Measurements from ENCODE around the gene NRAP. TPM values are rescaled to one million over a fixed set of nuclear protein-coding genes. Genes with fewer than 3 reads are reported as not detected.

Gene NRAP
- total RNA-seq, 1 experiment from 2014 or later: not detected

DNA sequence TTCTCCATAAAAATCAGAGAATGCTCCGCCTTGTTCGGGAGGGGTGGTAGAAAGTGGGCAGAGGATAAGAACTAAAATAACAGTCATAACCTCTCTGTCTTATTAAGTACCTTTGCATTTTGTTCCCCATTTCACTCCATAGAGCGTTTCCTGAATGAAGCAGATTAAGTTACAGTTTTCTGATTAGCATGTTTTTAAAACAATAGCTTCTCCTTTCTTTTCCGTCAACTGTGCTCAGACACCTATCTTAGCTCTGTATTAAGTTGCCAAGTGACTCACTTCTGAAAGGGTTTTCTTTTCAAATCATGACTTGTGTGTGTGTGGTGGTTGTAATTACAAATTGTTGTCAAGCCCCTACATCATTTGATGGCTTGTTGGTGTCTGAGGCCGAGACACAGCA, 109.6 kb downstream of the NRAP start:
- H3K9me3 ChIP-seq (ENCODE audit: control insufficient read depth, low read depth, low read length): no peaks in the 10 kb centered on the region
- peaks cover 100% of the 10 kb centered on the region for H3K27me3 Mint-ChIP-seq (ENCODE audit: low read depth)
- H3K79me2 ChIP-seq (ENCODE audit: insufficient read depth, low read length): no peaks in the 10 kb centered on the region
- no peak overlapping the region for H2BK120ac ChIP-seq (ENCODE audit: low read depth, low read length, poor library complexity, severe bottlenecking)
- H3K36me3 Mint-ChIP-seq (ENCODE audit: insufficient read depth in 1 of 3, low read depth in 3 of 3): no peaks in the 10 kb centered on the region
- H3K79me1 ChIP-seq (ENCODE audit: insufficient read depth, low read depth, low read length, poor library complexity, severe bottlenecking): no peaks in the 10 kb centered on the region
- DNase-seq: no peak
- WGBS (ENCODE audit: extremely low coverage, insufficient read length, low lambda C conversion rate): no CpG with 5 or more reads among the region's 5 CpGs
- no peak overlapping the region for H2BK12ac ChIP-seq (ENCODE audit: insufficient read length, low read depth, low read length)
- no peak overlapping the region for H4K8ac ChIP-seq (replicated peaks; ENCODE audit: insufficient read length, low read depth, low read length)
- no peaks in the 10 kb centered on the region for H3K23me2 ChIP-seq (ENCODE audit: insufficient read length, low read depth, low read length, poor library complexity, severe bottlenecking)
- no peak overlapping the region for H2AFZ ChIP-seq (ENCODE audit: low read length)
- no peak overlapping the region for H4K5ac ChIP-seq (ENCODE audit: insufficient read length, low read depth, low read length)
- no peak overlapping the region for H3T11ph ChIP-seq (ENCODE audit: low read length)
- H3K56ac ChIP-seq (ENCODE audit: insufficient read length, low read depth, low read length): no peak overlapping the region
- TF ChIP-seq, protein P1, sequence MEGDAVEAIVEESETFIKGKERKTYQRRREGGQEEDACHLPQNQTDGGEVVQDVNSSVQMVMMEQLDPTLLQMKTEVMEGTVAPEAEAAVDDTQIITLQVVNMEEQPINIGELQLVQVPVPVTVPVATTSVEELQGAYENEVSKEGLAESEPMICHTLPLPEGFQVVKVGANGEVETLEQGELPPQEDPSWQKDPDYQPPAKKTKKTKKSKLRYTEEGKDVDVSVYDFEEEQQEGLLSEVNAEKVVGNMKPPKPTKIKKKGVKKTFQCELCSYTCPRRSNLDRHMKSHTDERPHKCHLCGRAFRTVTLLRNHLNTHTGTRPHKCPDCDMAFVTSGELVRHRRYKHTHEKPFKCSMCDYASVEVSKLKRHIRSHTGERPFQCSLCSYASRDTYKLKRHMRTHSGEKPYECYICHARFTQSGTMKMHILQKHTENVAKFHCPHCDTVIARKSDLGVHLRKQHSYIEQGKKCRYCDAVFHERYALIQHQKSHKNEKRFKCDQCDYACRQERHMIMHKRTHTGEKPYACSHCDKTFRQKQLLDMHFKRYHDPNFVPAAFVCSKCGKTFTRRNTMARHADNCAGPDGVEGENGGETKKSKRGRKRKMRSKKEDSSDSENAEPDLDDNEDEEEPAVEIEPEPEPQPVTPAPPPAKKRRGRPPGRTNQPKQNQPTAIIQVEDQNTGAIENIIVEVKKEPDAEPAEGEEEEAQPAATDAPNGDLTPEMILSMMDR (conservative IDR thresholded peaks at IDR 0.05): no peak
- no peaks in the 10 kb centered on the region for H4K20me1 ChIP-seq (ENCODE audit: control insufficient read depth, insufficient read depth, insufficient read length)
- H2BK15ac ChIP-seq (ENCODE audit: low read depth, low read length): no peak overlapping the region
- H3K4me1 Mint-ChIP-seq: peaks cover 36 to 44% of the 10 kb centered on the region in 2 experiments
- H3K27me3 ChIP-seq (ENCODE audit: insufficient read depth, low read length): peaks cover 64% of the 10 kb centered on the region
- H3K14ac ChIP-seq (ENCODE audit: insufficient read depth, low read length): no peak overlapping the region
- H4K91ac ChIP-seq (ENCODE audit: insufficient read length, low read depth, low read length): no peak overlapping the region
- H3K9me3 Mint-ChIP-seq: peaks cover 2 to 7% of the 10 kb centered on the region in 2 experiments; a peak in 2 of 5 replicates
- no peak overlapping the region for H3K4me2 ChIP-seq (ENCODE audit: insufficient read depth, insufficient read length, low read length)
- no peak overlapping the region for H3K4me3 Mint-ChIP-seq
- no peak overlapping the region for H3K23ac ChIP-seq (ENCODE audit: insufficient read length, low read depth, low read length)
- H3K9ac ChIP-seq (ENCODE audit: extremely low read depth, insufficient read length, low read length): no peak overlapping the region
- no peak overlapping the region for H3K27ac Mint-ChIP-seq
- H3K18ac ChIP-seq (ENCODE audit: insufficient read length, low read depth, low read length): no peak overlapping the region
- peaks cover 2% of the 10 kb centered on the region; the same call in 1 of the 2 replicates for H3K4me1 ChIP-seq (ENCODE audit: insufficient read depth, low read length)
- H2AK5ac ChIP-seq (ENCODE audit: insufficient read length, low read length): no peak overlapping the region
- no peak overlapping the region for H2BK20ac ChIP-seq (ENCODE audit: low read depth, low read length, poor library complexity, severe bottlenecking)
- H3K27ac ChIP-seq (ENCODE audit: insufficient read length, low read depth, low read length): no peak overlapping the region
- no peak overlapping the region for H3K4ac ChIP-seq (ENCODE audit: low read depth, low read length)
- no peak overlapping the region for H2BK5ac ChIP-seq (ENCODE audit: insufficient read length, low read length)

Data from H9 (cell line).